MM.1S (cell line): Measurements from ENCODE around the gene TPX2.

Source experiments
- DNase-seq: peaks from one replicate; pipeline ENCODE4 v3.0.0-alpha.2; 2015
- H2AFZ ChIP-seq: fragments of 300-600 bp; sonication (generic); 2 replicates; pipeline ENCODE4 v1.6.0; 2016; ENCODE audit warnings: antibody characterized with exemption, low read length
- H3F3A ChIP-seq: fragments of 300-600 bp; sonication (generic); 2 replicates; pipeline ENCODE4 v1.6.1; 2016; ENCODE audit warnings: mild to moderate bottlenecking, antibody characterized with exemption, low read length, moderate library complexity, mixed read lengths; ENCODE audit not compliant: insufficient read depth
- H3K27ac ChIP-seq: fragments of 300-600 bp; sonication (generic); 2 replicates; pipeline ENCODE4 v1.5.1; 2016; ENCODE audit warnings: mild to moderate bottlenecking, low read length
- H3K27me3 ChIP-seq: fragments of 300-600 bp; sonication (generic); replicated peaks from 2 replicates; pipeline ENCODE4 v1.6.0; 2016; ENCODE audit warnings: low read length; ENCODE audit not compliant: insufficient read depth
- H3K36me3 ChIP-seq: fragments of 300-600 bp; sonication (generic); replicated peaks from 2 replicates; pipeline ENCODE4 v1.6.1; 2016; ENCODE audit warnings: mild to moderate bottlenecking, low read length, mixed read lengths; ENCODE audit not compliant: insufficient read depth
- H3K4me1 ChIP-seq: fragments of 300-600 bp; sonication (generic); 2 replicates; pipeline ENCODE4 v1.6.1; 2016; ENCODE audit warnings: low read length, mixed read lengths
- H3K4me2 ChIP-seq: fragments of 300-600 bp; sonication (generic); 2 replicates; pipeline ENCODE4 v1.6.0; 2016; ENCODE audit warnings: low read depth, low read length
- H3K4me3 ChIP-seq: fragments of 300-600 bp; sonication (generic); 2 replicates; pipeline ENCODE4 v1.5.1; 2016; ENCODE audit warnings: low read length, mixed read lengths
- H3K79me2 ChIP-seq: fragments of 300-600 bp; sonication (generic); 2 replicates; pipeline ENCODE4 v1.6.1; 2016; ENCODE audit warnings: mixed run types, low read length, mixed read lengths
- H3K9ac ChIP-seq: fragments of 300-600 bp; sonication (generic); 2 replicates; pipeline ENCODE4 v1.6.1; 2016; ENCODE audit warnings: low read length, mixed read lengths
- H3K9me2 ChIP-seq: fragments of 300-600 bp; sonication (generic); replicated peaks from 2 replicates; pipeline ENCODE4 v1.6.1; 2016; ENCODE audit warnings: mild to moderate bottlenecking, low read length, mixed read lengths; ENCODE audit not compliant: insufficient read depth
- H3K9me3 ChIP-seq: fragments of 300-600 bp; sonication (generic); replicated peaks from 2 replicates; pipeline ENCODE4 v1.6.1; 2016; ENCODE audit warnings: mild to moderate bottlenecking, low read length, mixed read lengths; ENCODE audit not compliant: insufficient read depth
- H4K20me1 ChIP-seq: fragments of 300-600 bp; sonication (generic); 2 replicates; pipeline ENCODE4 v1.6.1; 2016; ENCODE audit warnings: mild to moderate bottlenecking, low read length, moderate library complexity, mixed read lengths; ENCODE audit not compliant: insufficient read depth
- CTCF ChIP-seq: fragments of 300-600 bp; sonication (generic); IDR thresholded peaks from 2 replicates; pipeline ENCODE4 v1.5.1; 2016; ENCODE audit warnings: antibody characterized with exemption, low read length, mixed read lengths
- EZH2 ChIP-seq: fragments of 300-600 bp; sonication (generic); optimal IDR thresholded peaks from 2 replicates; pipeline ENCODE3; 2017; ENCODE audit warnings: low read depth, mild to moderate bottlenecking, antibody characterized with exemption, low read length, mixed read lengths
- EZH2phosphoT487 ChIP-seq: fragments of 300-600 bp; sonication (generic); IDR thresholded peaks from 2 replicates; pipeline ENCODE4 v1.6.1; 2018; ENCODE audit warnings: antibody characterized with exemption, low read length

Gene TPX2

GRCh38 chr20:31747640-31748039, 8.6 kb downstream of the TPX2 start:
- peaks cover 5% of the 10 kb centered on the region; the same call in 1 of the 2 replicates for H3K4me1 ChIP-seq
- no peaks in the 10 kb centered on the region for H3F3A ChIP-seq
- peak overlapping the region; percentile 12; the same call in 1 of the 2 replicates for H3K4me2 ChIP-seq
- no peaks in the 10 kb centered on the region for H3K27me3 ChIP-seq
- no peaks in the 10 kb centered on the region for H3K9me3 ChIP-seq
- H4K20me1 ChIP-seq: no peaks in the 10 kb centered on the region; the same call in 1 of the 2 replicates
- peaks cover 3% of the 10 kb centered on the region; the same call in 1 of the 2 replicates for H3K36me3 ChIP-seq
- H3K79me2 ChIP-seq: peaks cover 97% of the 10 kb centered on the region
- TF ChIP-seq EZH2phosphoT487: no peak
- no peak for TF ChIP-seq EZH2
- no peak for TF ChIP-seq CTCF
- H3K9ac ChIP-seq: no peak overlapping the region
- DNase-seq: no peak
- no peak overlapping the region for H3K4me3 ChIP-seq
- H3K9me2 ChIP-seq: no peaks in the 10 kb centered on the region
- no peak overlapping the region for H3K27ac ChIP-seq
- no peak overlapping the region for H2AFZ ChIP-seq

- Histone ChIP-seq H3K4me1 (peaks cover 5% of the 10 kb centered on the region; the same call in 1 of the 2 replicates), H3K36me3 (peaks cover 6% of the 10 kb centered on the region; the same call in 1 of the 2 replicates), H4K20me1 (no peaks in the 10 kb centered on the region; the same call in 1 of the 2 replicates), H3K27me3 (no peaks in the 10 kb centered on the region), H3K79me2 (peaks cover 97% of the 10 kb centered on the region), H3F3A (0 out of 2 replicates have a peak, but pooled peaks cover 3% of the 10 kb centered on the region), H3K4me3 (no peak overlapping the region), H3K4me2 (no peak overlapping the region), H3K27ac (no peak overlapping the region), H3K9me3 (no peaks in the 10 kb centered on the region), H3K9me2 (no peaks in the 10 kb centered on the region), H2AFZ (no peak overlapping the region), H3K9ac (no peak overlapping the region)
- no peak for DNase-seq
- TF ChIP-seq EZH2phosphoT487: no peak
- no peak for TF ChIP-seq CTCF
- TF ChIP-seq EZH2: no peak
Observed at GRCh38 chr20:31749223-31749622, 10.1 kb downstream of the TPX2 start.

- H3K27ac ChIP-seq: no peak overlapping the region
Observed at GRCh38 chr20:31751126-31751525, 12.0 kb downstream of the TPX2 start.

More at GRCh38 chr20:31751126-31751525, 12.0 kb downstream of the TPX2 start:
- no peaks in the 10 kb centered on the region for H3K27me3 ChIP-seq
- 0 out of 2 replicates have a peak, but pooled peaks cover under 1% of the 10 kb centered on the region for H3K4me1 ChIP-seq
- H3K4me3 ChIP-seq: no peak overlapping the region
- peaks cover 3% of the 10 kb centered on the region; the same call in 1 of the 2 replicates for H4K20me1 ChIP-seq
- DNase-seq: no peak
- H3K79me2 ChIP-seq: peaks cover 97% of the 10 kb centered on the region
- no peak overlapping the region for H2AFZ ChIP-seq
- no peaks in the 10 kb centered on the region for H3K9me3 ChIP-seq
- TF ChIP-seq EZH2 (no peak), EZH2phosphoT487 (no peak), CTCF (no peak)
- no peak overlapping the region for H3K4me2 ChIP-seq
- 0 out of 2 replicates have a peak, but pooled peaks cover 3% of the 10 kb centered on the region for H3K36me3 ChIP-seq
- H3F3A ChIP-seq: 0 out of 2 replicates have a peak, but pooled peaks cover 3% of the 10 kb centered on the region
- no peaks in the 10 kb centered on the region for H3K9me2 ChIP-seq
- no peak overlapping the region for H3K9ac ChIP-seq
